Ishikawa (cell line): ENCODE data around the gene KIRREL3.

Source experiments
- CEBPB ChIP-seq: IDR thresholded peaks from 2 replicates; pipeline ENCODE4 v1.6.1; 2012
- CREB1 ChIP-seq: IDR thresholded peaks from 2 replicates; pipeline ENCODE4 v1.6.1; 2012; ENCODE audit warnings: low read depth
- EGR1 ChIP-seq: IDR thresholded peaks from 2 replicates; pipeline ENCODE4 v1.6.1; 2012
- EP300 ChIP-seq: IDR thresholded peaks from 2 replicates; pipeline ENCODE4 v1.6.1; 2012; ENCODE audit warnings: borderline replicate concordance
- FOXM1 ChIP-seq: IDR thresholded peaks from 2 replicates; pipeline ENCODE4 v1.6.1; 2012; ENCODE audit warnings: low read depth, borderline replicate concordance
- NFIC ChIP-seq: IDR thresholded peaks from 2 replicates; pipeline ENCODE4 v1.6.1; 2012
- RAD21 ChIP-seq: IDR thresholded peaks from 2 replicates; pipeline ENCODE4 v1.6.1; 2012; ENCODE audit warnings: low read depth
- TAF1 ChIP-seq: IDR thresholded peaks from 2 replicates; pipeline ENCODE4 v1.6.1; 2012; ENCODE audit warnings: low read depth, mild to moderate bottlenecking
- TCF12 ChIP-seq: IDR thresholded peaks from 2 replicates; pipeline ENCODE4 v1.6.1; 2012; ENCODE audit warnings: low read depth
- TEAD4 ChIP-seq: IDR thresholded peaks from 2 replicates; pipeline ENCODE4 v1.6.1; 2012
- YY1 ChIP-seq: IDR thresholded peaks from 2 replicates; pipeline ENCODE4 v1.6.1; 2012; ENCODE audit warnings: low read depth
- ZBTB7A ChIP-seq: IDR thresholded peaks from 2 replicates; pipeline ENCODE4 v1.6.1; 2012; ENCODE audit warnings: low read depth
- TF ChIP-seq, protein P1 (sequence below): IDR thresholded peaks from 2 replicates; pipeline ENCODE4 v1.6.1; 2012; ENCODE audit warnings: low read depth, mild to moderate bottlenecking
- TF ChIP-seq, protein P2 (sequence below): IDR thresholded peaks from 2 replicates; pipeline ENCODE4 v1.6.1; 2012
- TF ChIP-seq, protein P3 (sequence below): IDR thresholded peaks from 2 replicates; pipeline ENCODE4 v1.6.1; 2012

Gene KIRREL3

DNA sequence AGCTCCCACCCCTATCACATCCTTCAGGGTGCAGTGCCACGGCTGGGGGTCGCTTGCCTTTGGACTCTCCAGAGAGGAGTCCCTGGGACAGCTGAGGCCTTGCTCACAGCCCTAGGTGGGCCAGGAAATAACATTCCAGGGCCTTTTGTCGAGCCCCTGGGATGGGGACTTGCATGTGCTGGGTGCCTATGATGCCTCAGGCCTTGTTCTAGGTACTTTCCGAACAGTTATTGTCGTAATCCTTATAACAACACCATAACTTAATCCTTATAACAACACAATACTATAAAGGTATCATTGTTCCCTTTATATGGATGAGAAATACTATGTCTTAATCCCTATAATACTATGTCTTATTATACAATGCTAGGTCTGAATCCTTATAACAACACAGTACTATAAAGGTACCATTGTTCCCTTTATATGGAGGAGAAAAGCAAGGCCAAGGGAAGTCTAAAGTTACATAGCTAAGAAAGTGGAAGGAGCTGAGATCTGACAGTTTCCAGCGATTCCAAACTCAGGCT lies 408.5 kb downstream of the KIRREL3 start:
- TF ChIP-seq, protein P1, sequence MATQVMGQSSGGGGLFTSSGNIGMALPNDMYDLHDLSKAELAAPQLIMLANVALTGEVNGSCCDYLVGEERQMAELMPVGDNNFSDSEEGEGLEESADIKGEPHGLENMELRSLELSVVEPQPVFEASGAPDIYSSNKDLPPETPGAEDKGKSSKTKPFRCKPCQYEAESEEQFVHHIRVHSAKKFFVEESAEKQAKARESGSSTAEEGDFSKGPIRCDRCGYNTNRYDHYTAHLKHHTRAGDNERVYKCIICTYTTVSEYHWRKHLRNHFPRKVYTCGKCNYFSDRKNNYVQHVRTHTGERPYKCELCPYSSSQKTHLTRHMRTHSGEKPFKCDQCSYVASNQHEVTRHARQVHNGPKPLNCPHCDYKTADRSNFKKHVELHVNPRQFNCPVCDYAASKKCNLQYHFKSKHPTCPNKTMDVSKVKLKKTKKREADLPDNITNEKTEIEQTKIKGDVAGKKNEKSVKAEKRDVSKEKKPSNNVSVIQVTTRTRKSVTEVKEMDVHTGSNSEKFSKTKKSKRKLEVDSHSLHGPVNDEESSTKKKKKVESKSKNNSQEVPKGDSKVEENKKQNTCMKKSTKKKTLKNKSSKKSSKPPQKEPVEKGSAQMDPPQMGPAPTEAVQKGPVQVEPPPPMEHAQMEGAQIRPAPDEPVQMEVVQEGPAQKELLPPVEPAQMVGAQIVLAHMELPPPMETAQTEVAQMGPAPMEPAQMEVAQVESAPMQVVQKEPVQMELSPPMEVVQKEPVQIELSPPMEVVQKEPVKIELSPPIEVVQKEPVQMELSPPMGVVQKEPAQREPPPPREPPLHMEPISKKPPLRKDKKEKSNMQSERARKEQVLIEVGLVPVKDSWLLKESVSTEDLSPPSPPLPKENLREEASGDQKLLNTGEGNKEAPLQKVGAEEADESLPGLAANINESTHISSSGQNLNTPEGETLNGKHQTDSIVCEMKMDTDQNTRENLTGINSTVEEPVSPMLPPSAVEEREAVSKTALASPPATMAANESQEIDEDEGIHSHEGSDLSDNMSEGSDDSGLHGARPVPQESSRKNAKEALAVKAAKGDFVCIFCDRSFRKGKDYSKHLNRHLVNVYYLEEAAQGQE = no peak
- no peak for TF ChIP-seq YY1

DNA sequence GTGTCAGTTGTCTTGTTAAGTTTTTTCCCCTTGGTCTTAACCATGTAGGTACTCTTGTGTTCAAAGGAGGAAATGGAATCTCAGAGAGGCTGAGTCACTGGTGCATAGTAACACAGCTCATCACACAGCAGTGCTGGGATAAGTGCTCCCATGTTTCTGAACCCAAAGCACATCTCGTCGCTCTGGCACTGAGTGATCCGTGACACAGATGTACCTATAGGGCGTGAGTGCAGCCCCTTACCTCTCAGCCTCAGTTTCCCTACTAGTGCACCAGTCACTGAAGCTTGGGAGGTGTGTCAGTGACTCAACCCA lies 411.1 kb downstream of the KIRREL3 start:
- TF ChIP-seq RAD21 (no peak), YY1 (no peak), EGR1 (no peak), TAF1 (no peak), TEAD4 (no peak), ZBTB7A (no peak), TCF12 (no peak)

DNA sequence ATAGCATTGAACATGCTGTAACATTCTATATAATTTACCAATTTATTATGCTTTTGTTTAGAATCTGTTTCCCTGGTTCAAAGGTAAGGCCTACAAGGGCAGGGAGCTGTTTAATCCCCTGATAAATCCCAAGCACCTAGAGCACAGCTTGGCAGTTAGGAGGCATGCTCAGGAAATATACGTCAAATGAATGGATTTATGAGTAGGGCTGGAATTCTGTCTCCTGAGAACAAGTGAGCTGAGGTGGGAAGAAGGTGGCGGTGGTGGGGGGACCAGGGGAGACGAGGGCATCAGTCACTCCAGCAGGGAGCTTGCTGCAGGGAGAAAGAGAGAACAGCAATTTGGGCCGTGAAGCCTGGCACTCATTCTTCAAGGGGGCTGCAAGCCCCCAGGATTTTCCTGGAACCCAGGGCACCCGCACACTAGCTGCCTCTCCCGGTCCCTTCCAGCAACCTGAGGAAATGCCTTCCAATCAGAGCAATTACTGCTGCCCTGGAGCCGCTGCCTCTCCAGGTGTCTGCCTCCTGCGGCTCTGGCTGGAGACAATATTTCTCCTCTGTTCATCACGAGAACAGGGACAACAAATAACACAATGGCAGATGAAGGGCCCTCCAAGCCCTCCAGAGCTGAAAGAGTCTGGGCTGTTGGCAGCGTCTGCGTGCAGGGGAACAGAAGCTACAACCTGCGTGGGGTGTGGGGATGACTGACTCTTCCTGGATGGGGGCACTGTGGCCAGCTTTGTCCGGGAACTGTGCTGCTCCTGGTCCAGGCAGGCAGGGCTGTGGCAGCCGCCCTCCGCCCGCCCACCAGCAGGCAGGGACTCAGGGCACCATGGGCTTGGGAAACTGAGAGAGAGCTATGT lies 411.7 kb downstream of the KIRREL3 start:
- TF ChIP-seq YY1 = no peak
- no peak for TF ChIP-seq NFIC
- no peak for TF ChIP-seq TAF1
- no peak for TF ChIP-seq TCF12
- TF ChIP-seq, protein P1 = no peak
- no peak for TF ChIP-seq TEAD4
- TF ChIP-seq ZBTB7A = no peak
- TF ChIP-seq, protein P2, sequence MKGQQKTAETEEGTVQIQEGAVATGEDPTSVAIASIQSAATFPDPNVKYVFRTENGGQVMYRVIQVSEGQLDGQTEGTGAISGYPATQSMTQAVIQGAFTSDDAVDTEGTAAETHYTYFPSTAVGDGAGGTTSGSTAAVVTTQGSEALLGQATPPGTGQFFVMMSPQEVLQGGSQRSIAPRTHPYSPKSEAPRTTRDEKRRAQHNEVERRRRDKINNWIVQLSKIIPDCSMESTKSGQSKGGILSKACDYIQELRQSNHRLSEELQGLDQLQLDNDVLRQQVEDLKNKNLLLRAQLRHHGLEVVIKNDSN = no peak
- TF ChIP-seq EGR1 = no peak
- no peak for TF ChIP-seq RAD21
- TF ChIP-seq, protein P3, sequence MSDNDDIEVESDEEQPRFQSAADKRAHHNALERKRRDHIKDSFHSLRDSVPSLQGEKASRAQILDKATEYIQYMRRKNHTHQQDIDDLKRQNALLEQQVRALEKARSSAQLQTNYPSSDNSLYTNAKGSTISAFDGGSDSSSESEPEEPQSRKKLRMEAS = no peak
- TF ChIP-seq EP300 = no peak
- no peak for TF ChIP-seq CEBPB
- no peak for TF ChIP-seq FOXM1
- TF ChIP-seq CREB1 = no peak

DNA sequence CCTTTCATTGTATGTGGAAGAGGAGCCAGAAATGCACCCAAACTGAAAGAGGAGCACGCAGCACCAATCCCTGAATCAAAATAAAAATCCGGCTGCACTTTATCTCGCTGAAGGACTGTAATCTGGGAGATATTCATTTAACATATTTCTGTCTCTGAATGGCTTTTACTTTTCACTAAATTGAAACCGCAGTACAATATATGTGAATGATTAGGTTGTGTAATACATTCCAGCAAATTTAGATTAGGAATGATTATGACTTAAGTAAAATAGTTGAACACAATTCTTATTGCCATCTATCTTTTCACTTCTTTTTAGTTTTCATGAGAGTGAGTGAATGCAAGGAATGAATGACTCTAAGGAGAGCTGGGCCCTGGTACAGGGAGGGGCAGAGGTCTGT lies 413.0 kb downstream of the KIRREL3 start:
- TF ChIP-seq, protein P3 = no peak
- TF ChIP-seq EP300 = no peak
- no peak for TF ChIP-seq YY1
- TF ChIP-seq TAF1 = no peak
- no peak for TF ChIP-seq CREB1
- TF ChIP-seq TCF12 = no peak
- TF ChIP-seq RAD21 = no peak
- no peak for TF ChIP-seq EGR1
- TF ChIP-seq CEBPB = no peak
- no peak for TF ChIP-seq ZBTB7A
- TF ChIP-seq, protein P1 = no peak
